Calu3 (cell line): ENCODE data around the gene TREM1. TPM values are rescaled to one million over a fixed set of nuclear protein-coding genes. Genes with fewer than 3 reads are reported as not detected.
A peak's percentile ranks its signal among the peaks of the same experiment; 100 is the strongest.

Experiments
- BruUV-seq: library from RNA; stranded (reverse); fragments of 400-500 nt; replicated peaks from 2 replicates; lab custom pipeline; 2021; lab: Mats Ljungman, UMichigan
- CTCF ChIA-PET: fragments of 300-600 bp; sonication (Branson Sonifier 250); formaldehyde crosslinking; loops from one replicate; lab custom pipeline; 2022; ENCODE audit warnings: antibody characterized with exemption; lab: Charles Lee
- DNase-seq: peaks from one replicate; pipeline ENCODE4 v3.0.0; 2022
- H3K27ac Mint-ChIP-seq: one replicate; pipeline ENCODE4 v1.8.0; 2022; ENCODE audit warnings: mixed read lengths; ENCODE audit not compliant: unreplicated experiment
- H3K27me3 Mint-ChIP-seq: one replicate; pipeline ENCODE4 v1.8.0; 2022; ENCODE audit warnings: mixed read lengths; ENCODE audit not compliant: unreplicated experiment
- H3K36me3 Mint-ChIP-seq: one replicate; pipeline ENCODE4 v1.8.0; 2022; ENCODE audit warnings: mild to moderate bottlenecking, moderate library complexity, mixed read lengths; ENCODE audit not compliant: insufficient read depth, unreplicated experiment
- H3K4me1 Mint-ChIP-seq: one replicate; pipeline ENCODE4 v1.8.0; 2022; ENCODE audit warnings: mild to moderate bottlenecking, low read depth, mixed read lengths; ENCODE audit not compliant: unreplicated experiment
- H3K4me3 Mint-ChIP-seq: one replicate; pipeline ENCODE4 v1.8.0; 2022; ENCODE audit warnings: mild to moderate bottlenecking, low read depth, moderate library complexity, mixed read lengths; ENCODE audit not compliant: unreplicated experiment
- H3K9me3 Mint-ChIP-seq: one replicate; pipeline ENCODE4 v1.8.0; 2022; ENCODE audit warnings: low read depth, mixed read lengths; ENCODE audit not compliant: unreplicated experiment
- intact Hi-C: fragments of 100-400 bp; cut with micrococcal nuclease; formaldehyde crosslinking; loops from one replicate; pipeline ENCODE4 v1.10.0; 2022; ENCODE audit not compliant: unreplicated experiment
- total RNA-seq: library from RNA; stranded (reverse); gene quantifications from 2 replicates; pipeline ENCODE4 v1.2.3, GENCODE V29; 2022
- TF ChIP-seq, protein P1 (sequence below): fragments of 200-600 bp; IDR thresholded peaks from one replicate; pipeline ENCODE4 v1.8.0; 2022; ENCODE audit warnings: antibody characterized with exemption; ENCODE audit not compliant: unreplicated experiment

TREM1 gene
- total RNA-seq, 1 experiment from 2014 or later = 1.4 TPM

DNA sequence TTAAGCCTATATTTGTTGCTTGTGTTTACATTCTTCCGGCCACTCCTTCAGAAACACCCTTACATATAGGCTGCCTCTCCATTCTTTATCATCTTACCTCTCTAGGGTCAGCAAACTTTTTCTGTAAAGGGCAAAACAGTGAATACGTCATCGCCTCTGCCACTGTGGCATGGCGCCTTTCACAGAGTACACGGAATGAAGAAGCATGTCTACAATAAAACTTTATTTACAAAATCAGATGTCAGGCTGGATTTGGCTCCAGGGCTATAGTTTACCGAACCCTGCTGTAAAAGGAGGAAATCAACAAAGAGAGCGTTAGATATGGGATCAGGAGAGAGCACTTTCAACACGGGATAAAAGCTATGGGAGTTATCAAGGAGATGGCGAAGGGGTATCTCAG is 39.6 kb upstream of the TREM1 start:
- CTCF ChIA-PET = no interaction called here
- H3K27ac Mint-ChIP-seq = no peak overlapping the region
- no peak for DNase-seq
- intact Hi-C loops = no loop called here
- H3K4me1 Mint-ChIP-seq = peaks cover 9% of the 10 kb centered on the region
- BruUV-seq = no TSS peak
- H3K4me3 Mint-ChIP-seq = no peak overlapping the region
- TF ChIP-seq, protein P1, sequence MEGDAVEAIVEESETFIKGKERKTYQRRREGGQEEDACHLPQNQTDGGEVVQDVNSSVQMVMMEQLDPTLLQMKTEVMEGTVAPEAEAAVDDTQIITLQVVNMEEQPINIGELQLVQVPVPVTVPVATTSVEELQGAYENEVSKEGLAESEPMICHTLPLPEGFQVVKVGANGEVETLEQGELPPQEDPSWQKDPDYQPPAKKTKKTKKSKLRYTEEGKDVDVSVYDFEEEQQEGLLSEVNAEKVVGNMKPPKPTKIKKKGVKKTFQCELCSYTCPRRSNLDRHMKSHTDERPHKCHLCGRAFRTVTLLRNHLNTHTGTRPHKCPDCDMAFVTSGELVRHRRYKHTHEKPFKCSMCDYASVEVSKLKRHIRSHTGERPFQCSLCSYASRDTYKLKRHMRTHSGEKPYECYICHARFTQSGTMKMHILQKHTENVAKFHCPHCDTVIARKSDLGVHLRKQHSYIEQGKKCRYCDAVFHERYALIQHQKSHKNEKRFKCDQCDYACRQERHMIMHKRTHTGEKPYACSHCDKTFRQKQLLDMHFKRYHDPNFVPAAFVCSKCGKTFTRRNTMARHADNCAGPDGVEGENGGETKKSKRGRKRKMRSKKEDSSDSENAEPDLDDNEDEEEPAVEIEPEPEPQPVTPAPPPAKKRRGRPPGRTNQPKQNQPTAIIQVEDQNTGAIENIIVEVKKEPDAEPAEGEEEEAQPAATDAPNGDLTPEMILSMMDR = no peak
- no peaks in the 10 kb centered on the region for H3K9me3 Mint-ChIP-seq
- H3K36me3 Mint-ChIP-seq = no peaks in the 10 kb centered on the region
- H3K27me3 Mint-ChIP-seq = peaks cover 57% of the 10 kb centered on the region

DNA sequence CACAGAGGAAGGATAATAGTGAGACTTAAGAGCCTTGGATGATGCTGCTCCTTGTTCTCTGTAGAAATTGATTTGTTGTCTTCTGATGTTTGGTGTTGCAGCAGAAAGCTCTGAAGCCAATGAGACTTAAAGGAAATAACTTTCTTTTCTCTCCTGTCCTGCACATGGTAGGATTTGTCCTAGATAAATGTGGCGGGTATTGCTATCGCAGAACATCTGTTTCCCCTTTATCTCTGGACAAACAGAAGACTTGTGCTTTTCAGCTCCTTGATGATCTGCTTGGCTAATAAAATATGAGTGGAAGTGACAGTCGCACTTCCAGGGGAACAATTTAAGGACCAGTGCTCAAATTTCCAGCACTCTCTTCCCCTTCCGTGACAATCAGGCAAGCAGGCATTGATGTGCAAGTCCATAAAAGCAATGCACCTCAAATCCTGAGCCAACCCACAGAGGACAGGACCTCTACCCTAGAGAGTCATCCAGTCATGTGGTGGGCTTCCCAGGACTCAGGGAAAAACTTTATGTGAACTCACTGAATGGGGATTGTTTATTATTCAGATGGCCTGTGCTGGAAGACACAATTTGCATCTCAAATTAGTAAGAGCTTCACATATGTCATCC is 39.1 kb upstream of the TREM1 start:
- no peak for DNase-seq
- intact Hi-C loops = no loop called here
- H3K36me3 Mint-ChIP-seq = no peaks in the 10 kb centered on the region
- CTCF ChIA-PET = no interaction called here
- no peaks in the 10 kb centered on the region for H3K9me3 Mint-ChIP-seq
- peaks cover 51% of the 10 kb centered on the region for H3K27me3 Mint-ChIP-seq
- H3K4me1 Mint-ChIP-seq = peaks cover 13% of the 10 kb centered on the region
- no peak overlapping the region for H3K27ac Mint-ChIP-seq
- no peak overlapping the region for H3K4me3 Mint-ChIP-seq
- TF ChIP-seq, protein P1 = no peak
- no TSS peak for BruUV-seq

DNA sequence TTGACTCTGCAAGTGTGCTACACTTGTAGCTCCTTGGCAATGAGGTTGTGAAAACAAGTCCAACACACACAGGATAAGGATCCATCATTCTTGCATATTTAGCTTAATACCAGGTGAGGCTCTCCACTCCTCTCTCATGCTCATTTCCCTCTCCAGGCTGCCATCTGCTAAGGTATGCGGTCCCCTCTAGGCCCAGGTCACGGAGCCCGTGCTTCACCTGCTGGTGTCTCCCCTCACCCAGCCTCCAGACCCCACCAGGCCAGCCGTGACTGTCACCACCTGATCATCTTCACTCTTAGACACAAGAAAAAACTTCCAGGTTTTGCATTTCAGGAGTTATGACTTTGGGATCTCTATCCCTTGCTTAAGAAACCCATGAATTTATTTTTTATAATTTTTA is 34.7 kb upstream of the TREM1 start:
- H3K27me3 Mint-ChIP-seq = peaks cover 10% of the 10 kb centered on the region
- TF ChIP-seq, protein P1 = no peak
- no peak for DNase-seq
- CTCF ChIA-PET = interaction anchor here (0.8 to 1.8 kb wide), 4 partner anchors 42 to 229 kb away, joined by 3 to 10 read pairs (median 6); no protein-coding TSS in a partner anchor
- BruUV-seq = no TSS peak
- H3K9me3 Mint-ChIP-seq = no peaks in the 10 kb centered on the region
- peaks cover 40% of the 10 kb centered on the region for H3K4me1 Mint-ChIP-seq
- H3K4me3 Mint-ChIP-seq = no peak overlapping the region
- H3K27ac Mint-ChIP-seq = no peak overlapping the region
- intact Hi-C loops = no loop called here
- peaks cover 6% of the 10 kb centered on the region for H3K36me3 Mint-ChIP-seq

DNA sequence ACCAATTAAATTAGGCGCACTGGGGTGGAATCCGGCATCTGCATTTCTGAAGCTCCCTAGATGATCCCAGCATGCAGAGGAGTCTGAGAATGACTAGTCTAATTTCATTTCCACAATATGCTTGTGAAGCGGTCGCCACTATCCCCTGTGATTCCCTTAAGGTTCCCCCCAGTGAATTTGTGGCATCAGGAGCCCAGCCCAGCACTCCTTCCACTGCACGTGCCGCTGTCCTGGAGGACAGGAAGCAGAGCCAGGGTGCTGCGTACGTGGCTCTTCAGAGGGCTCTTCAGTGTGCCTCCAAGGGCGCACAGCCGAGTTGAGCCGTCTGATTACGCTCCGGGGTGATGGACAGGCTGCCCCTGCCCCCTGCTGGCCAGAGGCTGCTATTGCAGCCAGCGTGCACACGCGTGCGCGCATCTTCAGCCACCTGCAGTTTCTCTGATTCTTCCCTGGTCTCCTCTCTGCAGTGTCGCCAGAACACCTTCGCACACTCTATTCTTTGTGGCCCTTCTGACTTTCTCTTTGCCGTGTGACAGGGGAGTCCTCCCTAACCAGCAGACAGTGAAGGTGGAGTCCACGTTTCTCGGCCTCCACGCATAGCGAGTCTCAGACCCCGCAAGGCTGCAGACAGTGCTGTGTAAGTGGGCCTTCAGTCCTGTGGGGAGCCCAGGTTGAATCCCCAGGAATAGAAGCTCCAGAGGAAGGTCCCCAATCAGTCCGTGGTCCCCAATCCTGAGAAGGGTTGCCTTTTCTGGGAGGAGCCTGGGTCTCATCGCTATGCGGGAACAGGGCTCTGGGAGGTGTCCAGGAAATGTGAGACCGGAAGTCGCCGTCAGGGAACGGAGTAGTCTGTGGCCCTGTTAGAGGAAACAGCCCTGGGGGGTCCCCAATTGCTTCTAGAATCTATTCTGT is 32.4 kb upstream of the TREM1 start:
- H3K27me3 Mint-ChIP-seq = peaks cover 18% of the 10 kb centered on the region
- H3K4me3 Mint-ChIP-seq = peak overlapping the region; percentile 45
- BruUV-seq = no TSS peak
- intact Hi-C loops = loop anchor here (1.0 to 2.0 kb wide), 3 partner anchors 40 to 227 kb away; no protein-coding TSS in a partner anchor
- DNase-seq = peak; percentile 92
- CTCF ChIA-PET = interaction anchor here (0.7 to 1.8 kb wide), 4 partner anchors 12 to 127 kb away, joined by 3 to 9 read pairs (median 5); no protein-coding TSS in a partner anchor
- TF ChIP-seq, protein P1 = peak; percentile 100
- H3K9me3 Mint-ChIP-seq = no peaks in the 10 kb centered on the region
- peak overlapping the region; percentile 48 for H3K27ac Mint-ChIP-seq
- peaks cover 40% of the 10 kb centered on the region for H3K4me1 Mint-ChIP-seq
- peaks cover 6% of the 10 kb centered on the region for H3K36me3 Mint-ChIP-seq
